Measurements from ENCODE around the gene CHRNB4.

Gene CHRNB4

DNA sequence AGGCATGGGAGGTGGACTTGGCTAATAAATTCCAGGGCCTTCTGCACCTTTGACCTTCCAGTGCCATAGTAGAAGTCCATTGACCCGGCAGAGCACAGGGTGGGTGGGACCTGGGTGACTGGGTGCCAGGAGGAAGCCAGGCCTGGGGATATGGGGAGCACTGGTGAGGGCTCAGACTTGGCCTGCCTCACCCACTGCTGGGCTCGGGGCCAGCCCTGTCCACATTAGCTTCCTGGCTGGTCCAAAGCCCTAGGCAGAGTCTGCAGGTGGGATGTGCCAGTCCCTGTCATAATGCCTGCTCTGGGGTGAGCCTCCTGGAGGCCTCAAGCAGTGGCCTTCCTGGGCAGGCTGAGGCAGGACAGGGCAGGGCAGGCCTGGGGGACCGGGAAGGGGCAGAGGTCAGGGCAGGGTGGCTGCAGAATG is 38.1 kb upstream of the CHRNB4 start:
- Histone ChIP-seq H3K9ac (ENCODE audit: low read length) (no peak overlapping the region), H3K27me3 (replicated peaks; ENCODE audit: control insufficient read depth, insufficient read depth, low read length) (peaks cover 13% of the 10 kb centered on the region), H3K36me3 (ENCODE audit: control insufficient read depth, insufficient read depth, low read length, severe bottlenecking) (no peaks in the 10 kb centered on the region), H3K4me1 (ENCODE audit: control insufficient read depth, insufficient read depth, low read length) (no peaks in the 10 kb centered on the region), H3K4me3 (ENCODE audit: low read length) (no peak overlapping the region), H3K9me3 (ENCODE audit: control insufficient read depth, low read length) (no peaks in the 10 kb centered on the region)
- no peak for DNase-seq (ENCODE audit: low read depth)

DNA sequence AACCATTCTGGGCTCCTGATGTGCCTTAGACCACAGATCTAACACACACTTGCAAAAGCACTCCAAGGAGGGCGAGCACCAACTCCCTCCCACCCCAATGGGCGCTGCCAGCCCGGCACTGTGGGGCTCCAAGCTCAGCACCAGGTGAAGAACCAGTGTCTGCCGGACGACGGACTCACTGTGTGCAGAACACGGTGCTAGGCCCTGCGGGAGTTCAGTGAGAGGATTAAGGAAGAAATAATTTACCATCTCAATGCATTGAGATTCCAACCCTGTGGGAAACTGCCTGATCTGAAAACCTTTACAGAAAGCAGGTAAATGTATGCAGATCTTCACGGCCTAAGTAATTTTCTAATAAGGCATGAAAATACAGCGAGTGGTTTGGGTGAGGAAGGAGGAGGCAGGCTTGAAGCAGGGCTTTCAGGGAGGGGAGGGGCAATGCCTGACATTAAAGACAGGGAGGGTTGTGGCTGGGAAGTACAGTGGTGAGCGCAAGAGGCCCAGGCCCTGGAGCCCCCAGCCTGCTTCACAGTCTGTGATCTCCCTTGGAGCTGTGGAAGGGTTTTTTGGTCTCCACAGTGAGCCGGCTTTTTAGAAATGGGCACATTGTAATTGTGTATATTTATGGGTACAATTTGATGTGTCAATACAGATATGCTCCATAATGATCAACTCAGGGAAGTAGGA is 35.6 kb upstream of the CHRNB4 start:
- H3K9ac ChIP-seq (ENCODE audit: low read length): no peak overlapping the region
- H3K27me3 ChIP-seq (replicated peaks; ENCODE audit: control insufficient read depth, insufficient read depth, low read length): peaks cover 3% of the 10 kb centered on the region
- H3K4me3 ChIP-seq (ENCODE audit: low read length): no peak overlapping the region
- no peaks in the 10 kb centered on the region for H3K9me3 ChIP-seq (ENCODE audit: control insufficient read depth, low read length)
- DNase-seq (ENCODE audit: low read depth): no peak
- no peaks in the 10 kb centered on the region for H3K4me1 ChIP-seq (ENCODE audit: control insufficient read depth, insufficient read depth, low read length)
- H3K36me3 ChIP-seq (ENCODE audit: control insufficient read depth, insufficient read depth, low read length, severe bottlenecking): no peaks in the 10 kb centered on the region

DNA sequence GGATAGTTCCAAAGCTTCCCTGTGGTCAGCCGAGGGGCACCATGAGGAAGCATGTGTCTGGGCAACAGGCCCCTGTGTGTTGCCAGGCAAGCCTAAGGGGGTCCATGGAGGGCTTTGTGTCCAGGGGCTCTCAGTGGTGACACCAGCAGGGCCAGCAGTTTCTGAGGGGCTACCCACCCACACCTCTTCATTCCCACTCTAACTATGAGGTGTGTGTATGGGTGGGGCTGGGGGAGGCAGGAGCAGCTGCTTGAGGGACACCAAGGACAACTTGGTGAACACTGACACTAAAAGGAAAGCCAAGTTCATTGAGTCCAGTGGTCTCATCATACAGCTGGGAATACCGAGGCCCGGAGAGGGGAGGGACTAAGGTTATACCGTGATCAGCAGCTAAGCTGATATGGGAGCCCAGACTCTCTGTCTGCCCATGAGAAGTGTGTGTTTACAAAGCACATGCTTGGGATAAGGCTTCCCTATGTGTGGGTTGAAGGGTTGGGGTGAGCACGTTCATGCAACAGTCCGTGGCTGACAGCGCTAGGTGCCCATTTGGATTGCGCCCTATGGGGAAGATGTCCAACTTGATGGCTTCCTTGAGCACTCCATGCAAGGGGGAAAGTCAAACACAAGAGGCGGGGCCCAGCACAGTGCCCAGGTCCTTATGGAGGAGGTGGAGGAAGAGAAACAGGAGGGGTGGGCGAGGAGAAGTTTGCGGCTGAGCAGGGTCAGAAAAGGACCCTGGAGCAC is 34.8 kb upstream of the CHRNB4 start:
- Histone ChIP-seq H3K9me3 (ENCODE audit: control insufficient read depth, low read length) (no peaks in the 10 kb centered on the region), H3K4me3 (ENCODE audit: low read length) (no peak overlapping the region), H3K27me3 (replicated peaks; ENCODE audit: control insufficient read depth, insufficient read depth, low read length) (peaks cover 3% of the 10 kb centered on the region), H3K4me1 (ENCODE audit: control insufficient read depth, insufficient read depth, low read length) (no peaks in the 10 kb centered on the region), H3K36me3 (ENCODE audit: control insufficient read depth, insufficient read depth, low read length, severe bottlenecking) (no peaks in the 10 kb centered on the region), H3K9ac (ENCODE audit: low read length) (no peak overlapping the region)
- DNase-seq (ENCODE audit: low read depth): no peak

DNA sequence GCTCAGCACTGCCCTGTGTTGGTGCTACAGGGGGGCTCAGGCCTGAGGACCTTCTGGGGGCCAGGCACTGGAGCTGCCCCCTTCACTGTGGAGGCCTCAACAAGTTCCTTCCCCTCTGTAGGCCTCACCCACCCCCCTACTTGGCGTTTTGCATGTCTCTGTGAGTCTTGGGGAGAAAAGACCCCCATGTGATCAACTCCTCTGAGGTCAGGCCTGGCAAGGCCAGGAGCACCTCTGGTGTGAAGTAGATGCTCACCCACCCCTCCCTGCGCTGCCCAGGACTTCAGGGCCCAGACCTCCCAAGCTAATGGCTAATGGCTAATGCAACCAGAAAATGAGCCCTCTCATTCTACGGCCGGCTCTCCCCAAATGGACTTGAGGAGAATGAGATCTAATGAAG is 34.2 kb upstream of the CHRNB4 start:
- DNase-seq (ENCODE audit: low read depth): no peak
- Histone ChIP-seq H3K4me1 (ENCODE audit: control insufficient read depth, insufficient read depth, low read length) (no peaks in the 10 kb centered on the region), H3K36me3 (ENCODE audit: control insufficient read depth, insufficient read depth, low read length, severe bottlenecking) (no peaks in the 10 kb centered on the region), H3K4me3 (ENCODE audit: low read length) (no peak overlapping the region), H3K9me3 (ENCODE audit: control insufficient read depth, low read length) (no peaks in the 10 kb centered on the region), H3K9ac (ENCODE audit: low read length) (no peak overlapping the region), H3K27me3 (replicated peaks; ENCODE audit: control insufficient read depth, insufficient read depth, low read length) (peaks cover 3% of the 10 kb centered on the region)

DNA sequence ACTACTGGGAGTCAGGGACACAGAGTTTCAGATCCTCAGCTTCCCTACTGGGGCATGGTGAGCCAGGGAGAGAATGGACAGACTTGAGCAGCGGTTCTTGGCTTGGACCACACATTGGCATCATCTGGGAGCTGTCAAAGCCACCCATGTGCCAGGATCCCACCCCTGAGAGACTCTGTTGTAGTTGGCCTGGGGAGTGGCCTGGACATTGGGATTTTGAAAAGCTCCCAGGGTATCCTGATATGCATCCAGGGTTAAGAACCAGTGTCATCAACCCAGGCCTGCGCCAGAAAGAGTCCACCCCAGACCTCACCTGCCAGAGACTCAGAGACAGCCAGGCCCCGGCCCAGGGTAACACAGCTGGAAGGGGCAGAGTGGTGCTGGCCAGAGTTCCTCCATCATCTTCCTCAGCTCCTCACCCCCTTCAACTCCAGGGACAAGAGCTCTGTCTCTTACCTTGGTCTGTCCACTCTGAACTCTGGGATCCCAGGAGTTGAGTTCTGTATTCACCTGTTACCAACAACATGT is 33.0 kb upstream of the CHRNB4 start:
- Histone ChIP-seq H3K9ac (ENCODE audit: low read length) (no peak overlapping the region), H3K4me1 (ENCODE audit: control insufficient read depth, insufficient read depth, low read length) (no peaks in the 10 kb centered on the region), H3K9me3 (ENCODE audit: control insufficient read depth, low read length) (no peaks in the 10 kb centered on the region), H3K27me3 (replicated peaks; ENCODE audit: control insufficient read depth, insufficient read depth, low read length) (peaks cover 3% of the 10 kb centered on the region), H3K4me3 (ENCODE audit: low read length) (no peak overlapping the region), H3K36me3 (ENCODE audit: control insufficient read depth, insufficient read depth, low read length, severe bottlenecking) (no peaks in the 10 kb centered on the region)
- no peak for DNase-seq (ENCODE audit: low read depth)

DNA sequence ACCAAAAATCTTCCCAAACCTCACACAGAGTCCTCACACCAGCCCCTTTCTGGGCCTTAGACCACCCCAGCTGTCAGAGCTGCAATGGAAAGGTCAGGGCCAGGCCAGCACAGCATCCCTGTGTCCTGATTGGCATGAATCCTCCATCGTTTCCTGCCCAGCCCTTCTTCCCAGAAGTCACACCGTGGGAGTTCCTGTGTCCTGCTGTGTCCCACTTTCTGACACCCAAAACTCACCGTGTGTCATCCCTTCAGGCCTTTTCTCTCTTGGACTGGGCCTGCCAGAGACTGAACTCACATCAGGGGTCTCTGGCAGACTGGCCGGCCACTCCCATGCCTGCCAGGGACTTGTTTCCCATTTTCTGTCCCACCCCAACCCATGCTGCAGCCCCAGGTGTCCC is 32.5 kb upstream of the CHRNB4 start:
- H3K36me3 ChIP-seq (ENCODE audit: control insufficient read depth, insufficient read depth, low read length, severe bottlenecking): no peaks in the 10 kb centered on the region
- no peak overlapping the region for H3K9ac ChIP-seq (ENCODE audit: low read length)
- DNase-seq (ENCODE audit: low read depth): no peak
- no peak overlapping the region for H3K4me3 ChIP-seq (ENCODE audit: low read length)
- H3K27me3 ChIP-seq (replicated peaks; ENCODE audit: control insufficient read depth, insufficient read depth, low read length): peaks cover 3% of the 10 kb centered on the region
- H3K9me3 ChIP-seq (ENCODE audit: control insufficient read depth, low read length): no peaks in the 10 kb centered on the region
- H3K4me1 ChIP-seq (ENCODE audit: control insufficient read depth, insufficient read depth, low read length): no peaks in the 10 kb centered on the region

DNA sequence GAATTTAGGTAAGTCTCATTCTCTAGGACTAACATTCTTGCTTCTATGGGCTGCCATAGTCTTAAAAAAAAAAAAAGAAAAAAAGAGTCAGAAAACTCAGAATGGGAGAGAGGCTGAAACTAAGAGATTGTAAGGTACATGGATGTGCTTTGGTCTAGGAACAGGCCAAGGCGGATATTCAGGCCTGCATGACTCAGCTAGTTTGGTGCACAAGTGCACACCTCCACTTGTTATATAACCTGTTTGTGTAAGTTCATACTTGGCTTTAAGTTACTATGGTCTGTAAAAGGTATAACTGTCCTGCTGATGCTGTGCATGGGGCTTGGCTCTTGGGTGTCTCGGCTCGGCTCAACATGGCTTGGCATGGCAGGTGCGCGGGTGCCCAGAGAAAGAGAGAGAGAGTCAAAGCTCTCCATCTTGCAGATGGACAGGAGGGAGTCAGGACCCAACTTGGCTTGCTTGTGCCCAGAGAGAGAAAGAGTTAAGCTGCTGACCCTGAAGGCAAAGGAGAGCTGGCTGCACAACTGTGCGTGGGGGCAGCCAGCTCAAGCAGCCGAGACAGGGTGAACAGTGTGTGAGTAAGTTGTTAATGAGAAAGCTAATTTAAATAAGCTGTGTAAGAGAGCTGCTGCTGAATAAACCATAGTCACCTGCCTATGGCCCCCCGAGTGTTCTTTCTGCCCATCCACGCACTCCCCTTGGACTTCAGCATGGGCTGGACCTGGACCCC is 31.4 kb upstream of the CHRNB4 start:
- Histone ChIP-seq H3K36me3 (ENCODE audit: control insufficient read depth, insufficient read depth, low read length, severe bottlenecking) (no peaks in the 10 kb centered on the region), H3K4me3 (ENCODE audit: low read length) (no peak overlapping the region), H3K4me1 (ENCODE audit: control insufficient read depth, insufficient read depth, low read length) (no peaks in the 10 kb centered on the region), H3K27me3 (replicated peaks; ENCODE audit: control insufficient read depth, insufficient read depth, low read length) (peaks cover 12% of the 10 kb centered on the region), H3K9me3 (ENCODE audit: control insufficient read depth, low read length) (no peaks in the 10 kb centered on the region), H3K9ac (ENCODE audit: low read length) (no peak overlapping the region)
- DNase-seq (ENCODE audit: low read depth): no peak

DNA sequence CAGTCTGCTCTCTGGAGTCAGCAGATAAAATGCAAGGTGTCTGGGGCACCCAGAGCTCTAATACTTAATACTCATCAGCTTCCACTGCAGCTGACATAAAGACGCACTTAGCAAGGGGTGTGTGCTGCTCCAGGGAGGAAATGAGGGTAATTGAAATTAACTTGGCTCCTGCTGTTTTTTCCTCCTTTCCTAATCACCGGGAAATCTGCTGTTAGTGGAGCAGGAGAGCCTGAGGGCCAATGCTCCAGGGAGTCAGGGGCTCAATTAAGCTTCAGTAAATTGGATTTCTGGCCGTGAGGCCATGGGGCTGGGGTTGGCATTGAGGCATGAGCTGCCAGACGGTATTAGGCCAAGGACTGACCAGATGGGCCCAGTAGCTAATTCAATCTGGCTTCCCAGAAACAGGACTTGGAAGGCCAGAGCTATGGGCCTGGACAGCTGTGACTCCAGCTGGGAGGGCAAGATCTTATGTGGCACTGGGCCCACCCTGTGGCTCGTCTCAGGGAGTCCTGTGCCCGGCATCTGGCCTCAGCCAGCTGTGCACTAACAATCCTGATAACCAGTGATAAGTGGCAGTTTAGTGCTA is 30.7 kb upstream of the CHRNB4 start:
- DNase-seq (ENCODE audit: low read depth): no peak
- Histone ChIP-seq H3K9me3 (ENCODE audit: control insufficient read depth, low read length) (no peaks in the 10 kb centered on the region), H3K4me1 (ENCODE audit: control insufficient read depth, insufficient read depth, low read length) (no peaks in the 10 kb centered on the region), H3K9ac (ENCODE audit: low read length) (no peak overlapping the region), H3K4me3 (ENCODE audit: low read length) (no peak overlapping the region), H3K27me3 (replicated peaks; ENCODE audit: control insufficient read depth, insufficient read depth, low read length) (peaks cover 16% of the 10 kb centered on the region), H3K36me3 (ENCODE audit: control insufficient read depth, insufficient read depth, low read length, severe bottlenecking) (no peaks in the 10 kb centered on the region)

DNA sequence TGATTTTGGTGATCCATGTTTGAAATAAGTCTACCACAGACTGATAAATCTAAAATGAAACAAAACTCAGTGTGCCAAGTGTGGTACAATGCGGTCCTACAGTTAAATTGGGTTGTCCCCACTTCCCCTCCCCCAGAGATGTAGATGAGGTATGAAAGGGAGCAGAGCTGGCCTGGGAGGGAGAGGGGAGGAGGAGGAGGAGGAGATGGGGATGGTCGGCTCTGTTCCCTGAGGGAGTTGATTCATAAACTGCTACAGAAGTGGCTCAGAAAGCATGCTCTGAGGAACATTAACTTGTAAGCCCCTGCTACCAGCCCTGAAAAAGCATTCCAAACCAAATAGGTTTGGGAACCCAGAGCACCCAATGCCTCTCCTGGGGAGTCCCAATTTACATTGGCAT is 28.0 kb upstream of the CHRNB4 start:
- no peak for DNase-seq (ENCODE audit: low read depth)
- H3K27me3 ChIP-seq (replicated peaks; ENCODE audit: control insufficient read depth, insufficient read depth, low read length): peaks cover 21% of the 10 kb centered on the region
- no peak overlapping the region for H3K9ac ChIP-seq (ENCODE audit: low read length)
- no peaks in the 10 kb centered on the region for H3K36me3 ChIP-seq (ENCODE audit: control insufficient read depth, insufficient read depth, low read length, severe bottlenecking)
- H3K9me3 ChIP-seq (ENCODE audit: control insufficient read depth, low read length): no peaks in the 10 kb centered on the region
- no peaks in the 10 kb centered on the region for H3K4me1 ChIP-seq (ENCODE audit: control insufficient read depth, insufficient read depth, low read length)
- H3K4me3 ChIP-seq (ENCODE audit: low read length): no peak overlapping the region

DNA sequence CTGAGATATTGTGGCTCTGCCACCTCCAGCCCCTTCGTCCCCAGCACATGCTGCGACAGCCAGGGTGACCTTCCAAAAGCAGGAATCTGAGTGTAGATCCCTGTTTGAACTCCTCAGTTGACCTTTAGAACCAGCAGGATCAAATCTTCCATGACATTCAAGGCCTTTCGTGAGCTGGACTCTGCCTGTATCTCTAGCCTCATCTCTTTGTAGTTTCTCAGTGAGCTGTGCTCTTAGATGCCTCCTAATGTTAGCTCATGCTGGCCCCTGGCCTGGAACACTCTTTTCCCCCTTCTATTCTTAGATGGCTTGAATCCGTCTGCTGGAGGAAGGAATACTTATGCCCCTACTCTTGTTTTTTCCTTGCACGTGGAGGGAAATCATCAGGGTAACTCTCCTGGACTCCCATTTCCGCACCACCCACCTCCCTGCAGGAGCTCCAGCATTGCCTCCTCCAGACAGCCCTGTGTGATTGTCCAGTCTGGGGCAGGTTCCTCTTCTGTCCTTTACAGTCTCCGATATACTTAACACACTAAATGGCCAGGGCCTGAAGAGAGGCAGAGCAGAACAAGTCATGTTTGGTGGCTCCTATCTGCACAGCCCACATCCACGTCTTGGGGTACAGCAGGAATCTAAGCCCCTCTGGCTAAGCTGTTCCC is 26.7 kb upstream of the CHRNB4 start:
- no peak overlapping the region for H3K4me3 ChIP-seq (ENCODE audit: low read length)
- H3K4me1 ChIP-seq (ENCODE audit: control insufficient read depth, insufficient read depth, low read length): no peaks in the 10 kb centered on the region
- no peak for DNase-seq (ENCODE audit: low read depth)
- no peaks in the 10 kb centered on the region for H3K9me3 ChIP-seq (ENCODE audit: control insufficient read depth, low read length)
- H3K9ac ChIP-seq (ENCODE audit: low read length): no peak overlapping the region
- H3K36me3 ChIP-seq (ENCODE audit: control insufficient read depth, insufficient read depth, low read length, severe bottlenecking): no peaks in the 10 kb centered on the region
- peaks cover 21% of the 10 kb centered on the region for H3K27me3 ChIP-seq (replicated peaks; ENCODE audit: control insufficient read depth, insufficient read depth, low read length)

Data from adipocyte (in vitro differentiated cells).